Measurements from ENCODE around the gene RCBTB2. TPM values are rescaled to one million over a fixed set of nuclear protein-coding genes. Genes with fewer than 3 reads are reported as not detected.

Gene RCBTB2
- total RNA-seq, 2 experiments from 2014 or later = 18.3 to 21.5 TPM

DNA sequence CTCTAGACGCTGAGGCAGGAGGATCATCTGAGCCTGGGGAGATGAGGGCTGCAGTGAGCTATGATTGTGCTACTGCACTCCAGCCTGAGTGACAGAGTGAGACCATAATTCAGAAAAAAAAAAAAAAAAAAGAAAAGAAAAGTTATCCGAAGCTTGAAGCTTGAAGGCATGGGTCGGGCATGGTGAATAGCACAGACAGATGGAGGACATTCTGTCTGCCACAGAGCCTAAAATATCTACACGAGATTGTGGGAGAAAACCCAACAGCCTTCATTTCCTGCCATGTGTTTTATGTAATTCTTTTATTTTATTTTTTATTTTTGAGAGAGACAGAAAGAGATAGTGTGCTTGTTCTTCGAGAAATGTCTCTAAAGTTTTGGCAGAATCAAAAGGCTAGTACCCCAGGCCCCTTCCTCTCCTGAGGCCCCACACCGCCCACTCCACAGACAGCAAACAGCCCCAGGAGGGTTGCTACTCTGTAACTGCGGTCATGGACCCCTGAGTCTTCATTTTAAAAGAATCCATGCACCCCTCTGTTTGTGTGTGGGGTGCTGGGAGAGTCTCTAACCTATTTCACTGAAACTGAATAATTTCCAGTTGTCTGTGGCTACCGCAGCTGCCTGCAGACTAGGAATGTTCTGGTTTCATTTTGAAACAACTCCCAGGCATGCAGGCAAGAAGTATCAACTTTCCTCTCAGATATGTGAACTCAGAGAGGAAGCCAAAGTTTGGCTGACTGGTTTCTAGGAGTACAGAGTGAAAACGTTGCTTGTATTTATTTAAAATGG, 38.4 kb upstream of the RCBTB2 start:
- peak; percentile 59 for ATAC-seq (ENCODE audit: low read depth)
- POLR2A ChIA-PET = interaction anchor here (0.7 to 2.0 kb wide), 5 partner anchors 10 to 79 kb away, joined by 3 to 7 read pairs (median 4); no protein-coding TSS in a partner anchor
- H3K36me3 Mint-ChIP-seq = peaks cover 26% of the 10 kb centered on the region
- peaks cover 2% of the 10 kb centered on the region for H3K9me3 Mint-ChIP-seq
- peaks cover 44% of the 10 kb centered on the region for H3K4me1 Mint-ChIP-seq
- H3K4me3 Mint-ChIP-seq = peak overlapping the region; percentile 39
- peak overlapping the region; percentile 34 for H3K27ac Mint-ChIP-seq
- peaks cover 30% of the 10 kb centered on the region for H3K27me3 Mint-ChIP-seq
- no peak for DNase-seq

DNA sequence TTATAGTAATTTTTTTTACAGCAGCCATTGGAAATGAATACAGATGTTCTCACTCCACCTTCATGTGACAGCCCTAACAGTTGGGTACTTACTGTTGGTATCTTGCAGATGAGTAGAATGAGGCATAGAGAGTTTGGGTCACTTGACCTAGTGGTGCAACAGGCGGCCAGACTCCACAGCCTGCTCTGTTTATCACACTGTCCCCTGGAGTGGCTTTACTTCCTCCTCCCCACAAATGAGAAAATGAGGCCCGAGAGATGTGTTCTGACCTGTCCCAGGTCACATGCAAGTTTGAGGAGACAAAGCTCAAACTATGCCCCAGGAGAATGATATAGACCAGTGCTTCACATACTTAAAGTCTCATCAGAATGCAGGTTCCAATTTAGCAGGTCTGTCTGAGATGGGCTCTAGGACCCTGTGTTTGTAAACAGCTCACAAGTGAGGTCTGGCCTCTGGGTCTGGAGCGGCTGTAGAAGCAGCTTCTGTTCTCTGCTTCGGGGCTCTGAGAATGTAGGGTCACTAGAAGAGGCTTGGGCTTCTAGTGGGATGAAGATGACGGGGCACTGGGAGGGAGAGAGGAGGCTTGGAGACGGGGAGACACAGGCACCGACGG, 37.4 kb upstream of the RCBTB2 start:
- H3K36me3 Mint-ChIP-seq = peaks cover 23% of the 10 kb centered on the region
- POLR2A ChIA-PET = interaction anchor here (1.2 to 2.0 kb wide), 5 partner anchors 9 to 78 kb away, joined by 3 to 7 read pairs (median 4); no protein-coding TSS in a partner anchor
- H3K9me3 Mint-ChIP-seq = no peaks in the 10 kb centered on the region
- DNase-seq (no peak), ATAC-seq (ENCODE audit: low read depth) (no peak)
- peaks cover 30% of the 10 kb centered on the region for H3K27me3 Mint-ChIP-seq
- peaks cover 42% of the 10 kb centered on the region for H3K4me1 Mint-ChIP-seq
- no peak overlapping the region for H3K4me3 Mint-ChIP-seq
- peak overlapping the region; percentile 62 for H3K27ac Mint-ChIP-seq

DNA sequence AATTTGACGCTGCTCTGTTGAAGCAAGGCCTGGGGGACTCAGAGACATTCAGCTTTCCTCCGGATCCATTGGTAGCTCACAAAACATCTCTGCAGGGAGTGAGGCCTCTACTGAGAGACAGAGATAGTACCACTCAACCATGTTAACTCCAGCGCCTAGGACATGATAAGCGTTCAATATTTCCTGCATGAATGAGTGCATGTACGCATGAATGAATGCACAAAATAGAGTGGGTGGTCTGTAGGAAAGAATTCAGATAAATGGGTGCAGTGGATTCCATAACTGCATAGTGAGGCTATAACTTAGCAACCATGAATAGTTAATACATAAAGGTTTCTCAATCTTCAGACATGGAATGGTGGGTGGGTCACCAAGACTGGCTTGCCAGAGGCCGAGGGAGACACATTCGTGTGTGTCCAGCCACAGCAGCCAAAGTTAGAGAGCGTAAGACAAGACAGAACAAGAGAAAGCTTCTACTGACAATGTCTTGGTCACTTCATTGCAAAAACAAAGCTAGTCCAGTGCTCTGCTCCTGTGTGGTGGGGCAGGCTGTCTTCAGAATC, 36.3 kb upstream of the RCBTB2 start:
- Mint-ChIP-seq H3K4me1 (peaks cover 41% of the 10 kb centered on the region), H3K27ac (no peak overlapping the region), H3K9me3 (no peaks in the 10 kb centered on the region), H3K27me3 (peaks cover 39% of the 10 kb centered on the region), H3K4me3 (no peak overlapping the region), H3K36me3 (peaks cover 20% of the 10 kb centered on the region)
- DNase-seq (no peak), ATAC-seq (ENCODE audit: low read depth) (no peak)
- POLR2A ChIA-PET = interaction anchor here (1.2 to 2.0 kb wide), 2 partner anchors 35 to 37 kb away, joined by 7 read pairs; no protein-coding TSS in a partner anchor

DNA sequence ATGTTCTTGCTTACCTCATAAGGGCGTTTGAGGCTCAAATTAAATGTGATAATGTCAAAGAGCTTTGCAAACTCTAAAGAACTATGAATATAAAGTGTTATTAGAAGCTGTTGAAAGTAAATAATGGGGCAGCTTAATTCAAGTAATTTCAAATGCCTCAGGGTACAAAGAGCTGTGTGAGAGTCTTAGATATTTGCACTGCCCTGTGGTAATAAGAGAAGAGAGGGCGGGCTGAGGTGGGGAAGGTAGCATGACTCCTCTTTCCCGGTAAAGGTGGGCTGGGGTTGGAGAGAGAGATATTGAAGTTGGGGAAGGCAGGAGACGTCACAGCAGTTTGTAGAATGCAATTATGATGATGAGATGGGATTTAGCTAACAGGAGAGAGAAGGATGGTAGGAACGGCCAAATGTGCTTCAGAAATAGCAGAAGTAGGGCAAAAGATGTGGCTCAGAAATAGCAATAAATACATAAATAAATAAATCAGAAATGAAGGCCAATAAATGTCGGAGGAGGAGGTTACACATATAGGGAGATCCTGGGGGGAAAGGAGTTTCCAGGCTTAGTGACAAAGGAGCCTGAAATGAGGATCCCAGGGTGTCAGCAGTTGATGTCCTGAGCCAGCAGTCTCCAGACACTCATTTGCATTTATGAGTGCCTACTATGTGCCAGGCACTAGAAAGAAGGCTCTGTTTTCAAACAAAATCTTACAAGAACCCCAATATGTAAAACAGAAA, 35.7 kb upstream of the RCBTB2 start:
- Mint-ChIP-seq H3K36me3 (peaks cover 15% of the 10 kb centered on the region), H3K4me1 (peaks cover 37% of the 10 kb centered on the region), H3K27ac (no peak overlapping the region), H3K9me3 (no peaks in the 10 kb centered on the region), H3K27me3 (peaks cover 39% of the 10 kb centered on the region), H3K4me3 (no peak overlapping the region)
- DNase-seq = no peak
- POLR2A ChIA-PET = no interaction called here
- ATAC-seq (ENCODE audit: low read depth) = no peak

DNA sequence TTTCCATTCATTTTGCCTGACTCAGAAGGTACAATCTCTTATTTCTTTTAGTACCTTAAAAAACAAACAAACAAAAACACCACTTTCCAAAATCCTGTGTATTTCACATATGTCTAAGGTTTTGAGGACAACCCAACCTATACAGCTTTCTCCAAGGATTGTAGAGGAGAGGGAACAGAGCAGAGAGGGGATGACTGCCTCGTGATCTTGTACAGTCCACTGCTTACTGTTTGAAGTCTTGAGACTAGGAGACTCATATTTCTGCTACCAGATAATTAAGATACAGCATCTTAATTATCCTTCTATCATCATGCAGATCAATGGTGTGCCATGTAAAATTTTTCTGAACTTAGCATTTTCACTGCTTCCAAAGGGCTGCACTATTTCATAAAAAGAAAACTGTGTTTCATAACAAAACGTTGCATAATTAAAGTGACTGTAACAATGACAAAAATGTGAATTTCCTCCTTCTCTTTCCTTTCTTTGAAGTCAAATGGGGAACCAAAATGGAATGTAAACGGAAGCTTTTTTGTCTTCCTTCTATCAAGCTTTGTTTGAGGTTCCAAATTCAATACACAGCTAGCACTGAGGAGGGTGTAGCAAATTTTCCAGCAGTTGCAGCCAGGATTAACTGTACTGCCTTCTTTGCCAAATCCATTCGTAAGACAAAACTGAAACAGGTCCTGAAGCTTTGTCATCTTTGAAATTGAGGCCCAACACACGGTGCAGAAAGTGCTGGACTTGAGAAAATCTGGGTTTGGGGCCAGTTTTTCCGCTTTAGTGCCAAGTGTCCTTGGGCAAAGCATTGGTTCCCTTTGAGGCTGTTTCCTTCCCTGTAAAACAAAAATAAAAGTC, 34.9 kb upstream of the RCBTB2 start:
- peaks cover 40% of the 10 kb centered on the region for H3K4me1 Mint-ChIP-seq
- DNase-seq = no peak
- no peak overlapping the region for H3K4me3 Mint-ChIP-seq
- no peaks in the 10 kb centered on the region for H3K9me3 Mint-ChIP-seq
- H3K36me3 Mint-ChIP-seq = peaks cover 9% of the 10 kb centered on the region
- POLR2A ChIA-PET = interaction anchor here (1.2 kb wide), 1 partner anchor 35 kb away, joined by 3 read pairs; the partner anchor contains the start of gene RCBTB2
- H3K27me3 Mint-ChIP-seq = peaks cover 39% of the 10 kb centered on the region
- no peak overlapping the region for H3K27ac Mint-ChIP-seq
- no peak for ATAC-seq (ENCODE audit: low read depth)

DNA sequence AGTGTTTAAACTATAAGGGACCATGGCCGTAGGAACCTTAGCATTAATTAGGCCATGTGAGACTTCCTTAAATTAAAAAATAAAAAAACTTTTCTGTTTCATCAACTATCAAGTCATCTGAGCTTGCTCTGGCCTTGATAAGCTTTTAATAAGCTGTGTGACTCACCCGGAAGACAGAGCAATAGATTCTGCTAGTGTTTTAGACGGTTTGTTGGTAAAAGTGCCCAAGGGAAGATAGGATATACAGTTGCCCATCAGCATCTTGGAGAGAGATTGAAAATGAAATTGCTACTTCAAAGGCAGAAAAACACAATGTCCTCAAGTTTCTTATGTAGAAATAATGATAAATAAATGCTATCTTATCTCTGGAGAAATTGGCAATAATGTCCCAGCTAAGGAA, 31.2 kb upstream of the RCBTB2 start:
- POLR2A ChIA-PET = interaction anchor here (1.4 to 4.8 kb wide), 5 partner anchors 9 to 58 kb away, joined by 3 to 40 read pairs (median 4); partner anchors contain the start of gene RCBTB2
- DNase-seq (no peak), ATAC-seq (ENCODE audit: low read depth) (no peak)
- H3K4me3 Mint-ChIP-seq = no peak overlapping the region
- H3K27me3 Mint-ChIP-seq = peaks cover 51% of the 10 kb centered on the region
- H3K9me3 Mint-ChIP-seq = peaks cover 11% of the 10 kb centered on the region
- peaks cover 24% of the 10 kb centered on the region for H3K36me3 Mint-ChIP-seq
- no peak overlapping the region for H3K27ac Mint-ChIP-seq
- H3K4me1 Mint-ChIP-seq = peaks cover 53% of the 10 kb centered on the region

DNA sequence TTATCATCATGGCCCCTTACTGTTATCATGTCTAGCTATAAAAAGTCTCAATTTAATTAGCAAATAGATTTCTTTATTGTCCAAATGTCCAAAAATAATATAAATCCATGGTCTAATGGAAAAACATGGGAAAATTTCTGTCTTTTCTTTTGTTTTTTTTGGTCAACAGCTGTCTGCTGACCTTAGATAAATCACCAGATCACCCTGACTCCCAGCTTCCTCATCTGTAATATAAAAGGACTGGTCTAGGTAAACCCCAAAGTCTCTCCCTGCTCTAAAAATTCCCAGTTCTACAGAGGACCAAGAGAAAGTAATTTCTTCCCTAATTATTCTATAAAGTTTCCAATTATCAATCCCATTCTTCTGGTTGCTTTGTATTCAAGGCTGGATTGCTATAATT, 30.7 kb upstream of the RCBTB2 start:
- no peak for ATAC-seq (ENCODE audit: low read depth)
- H3K4me3 Mint-ChIP-seq = no peak overlapping the region
- H3K36me3 Mint-ChIP-seq = peaks cover 28% of the 10 kb centered on the region
- peaks cover 55% of the 10 kb centered on the region for H3K4me1 Mint-ChIP-seq
- peaks cover 13% of the 10 kb centered on the region for H3K9me3 Mint-ChIP-seq
- POLR2A ChIA-PET = interaction anchor here (0.7 to 4.8 kb wide), 6 partner anchors 10 to 260 kb away, joined by 3 to 40 read pairs (median 4); partner anchors contain the start of genes RB1 and RCBTB2
- peaks cover 52% of the 10 kb centered on the region for H3K27me3 Mint-ChIP-seq
- no peak overlapping the region for H3K27ac Mint-ChIP-seq
- no peak for DNase-seq

DNA sequence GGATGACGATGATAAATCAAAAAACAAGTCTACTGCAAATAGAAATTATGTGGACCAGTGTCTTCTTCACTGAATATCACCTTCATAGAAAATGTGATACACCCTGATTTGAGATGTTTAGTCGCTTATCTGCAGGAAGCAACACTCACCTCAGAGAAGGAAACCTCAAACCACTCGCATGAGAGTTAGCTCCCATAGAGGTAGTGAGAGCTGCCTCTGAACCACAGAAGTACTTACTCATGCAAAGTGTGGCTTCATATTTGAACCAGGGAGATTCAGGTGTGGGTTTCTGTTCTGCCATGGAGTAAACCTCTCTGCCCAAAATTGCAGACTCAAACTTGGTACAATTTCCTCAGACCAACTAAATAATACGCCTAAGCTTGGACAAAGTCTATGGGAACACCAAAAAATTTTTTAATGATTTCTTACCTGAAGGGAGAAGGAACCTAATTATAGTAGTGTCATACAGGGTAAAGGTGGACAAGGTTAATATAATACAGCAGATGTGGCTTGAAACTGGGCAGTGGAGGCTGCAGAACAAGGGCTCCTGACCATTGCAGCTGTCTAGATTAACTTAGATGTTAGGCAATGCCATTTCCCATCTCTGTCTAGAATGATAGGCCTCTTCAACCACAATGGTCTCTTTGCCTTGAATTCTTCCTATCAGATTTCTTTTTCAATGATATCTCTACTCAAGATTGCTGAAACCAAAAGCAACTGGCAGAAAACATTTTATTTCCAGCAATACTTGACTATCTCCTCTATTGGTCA, 29.6 kb upstream of the RCBTB2 start:
- DNase-seq (no peak), ATAC-seq (ENCODE audit: low read depth) (peak; percentile 87)
- Mint-ChIP-seq H3K9me3 (peaks cover 18% of the 10 kb centered on the region), H3K27me3 (peaks cover 49% of the 10 kb centered on the region), H3K36me3 (peaks cover 34% of the 10 kb centered on the region), H3K4me1 (peaks cover 53% of the 10 kb centered on the region), H3K4me3 (peak overlapping the region; percentile 79), H3K27ac (peak overlapping the region; percentile 74)
- POLR2A ChIA-PET = interaction anchor here (0.6 to 4.8 kb wide), 14 partner anchors 9 to 259 kb away, joined by 3 to 40 read pairs (median 5); partner anchors contain the start of genes LPAR6, RB1 and RCBTB2

DNA sequence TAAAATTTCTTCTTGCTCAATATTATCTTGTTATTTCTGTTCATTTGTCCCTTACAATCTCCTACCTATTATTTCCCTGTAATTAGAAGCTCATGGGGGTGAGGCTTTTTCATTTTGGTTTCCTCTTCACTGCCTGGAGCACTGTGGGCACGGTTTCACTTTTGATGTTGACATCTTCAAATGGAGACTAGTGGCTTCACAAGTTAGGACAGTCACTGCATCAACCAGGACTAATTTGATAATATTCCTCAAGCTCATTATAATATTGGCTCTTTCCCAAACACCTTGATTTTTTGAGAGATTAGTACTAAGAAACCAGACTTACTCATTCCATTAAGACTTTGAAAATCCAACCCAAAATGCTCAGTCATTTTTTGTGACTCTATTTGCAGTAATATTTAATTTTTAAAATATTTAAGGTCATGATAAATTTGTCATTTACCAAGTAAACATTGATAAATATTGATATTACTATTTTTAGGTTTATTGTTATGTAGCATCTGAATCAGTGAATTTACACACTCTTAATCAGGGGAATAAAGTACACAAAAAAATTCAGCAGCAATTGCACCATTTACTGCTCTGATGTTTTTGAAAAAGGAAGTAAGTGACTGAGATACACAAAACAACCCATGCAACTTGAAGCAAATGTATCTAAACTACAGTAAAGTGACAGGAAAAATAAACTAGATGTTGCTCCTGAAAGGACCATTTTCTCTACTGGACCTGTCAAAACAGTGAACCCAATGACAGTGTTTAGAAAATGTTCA, 28.8 kb upstream of the RCBTB2 start:
- Mint-ChIP-seq H3K27ac (peak overlapping the region; percentile 75), H3K36me3 (peaks cover 37% of the 10 kb centered on the region), H3K9me3 (peaks cover 18% of the 10 kb centered on the region), H3K27me3 (peaks cover 40% of the 10 kb centered on the region), H3K4me3 (peak overlapping the region; percentile 79), H3K4me1 (peaks cover 52% of the 10 kb centered on the region)
- DNase-seq (no peak), ATAC-seq (ENCODE audit: low read depth) (peak; percentile 53)
- POLR2A ChIA-PET = interaction anchor here (0.6 to 4.8 kb wide), 14 partner anchors 9 to 467 kb away, joined by 3 to 40 read pairs (median 5); partner anchors contain the start of genes LPAR6, MED4 and RCBTB2

DNA sequence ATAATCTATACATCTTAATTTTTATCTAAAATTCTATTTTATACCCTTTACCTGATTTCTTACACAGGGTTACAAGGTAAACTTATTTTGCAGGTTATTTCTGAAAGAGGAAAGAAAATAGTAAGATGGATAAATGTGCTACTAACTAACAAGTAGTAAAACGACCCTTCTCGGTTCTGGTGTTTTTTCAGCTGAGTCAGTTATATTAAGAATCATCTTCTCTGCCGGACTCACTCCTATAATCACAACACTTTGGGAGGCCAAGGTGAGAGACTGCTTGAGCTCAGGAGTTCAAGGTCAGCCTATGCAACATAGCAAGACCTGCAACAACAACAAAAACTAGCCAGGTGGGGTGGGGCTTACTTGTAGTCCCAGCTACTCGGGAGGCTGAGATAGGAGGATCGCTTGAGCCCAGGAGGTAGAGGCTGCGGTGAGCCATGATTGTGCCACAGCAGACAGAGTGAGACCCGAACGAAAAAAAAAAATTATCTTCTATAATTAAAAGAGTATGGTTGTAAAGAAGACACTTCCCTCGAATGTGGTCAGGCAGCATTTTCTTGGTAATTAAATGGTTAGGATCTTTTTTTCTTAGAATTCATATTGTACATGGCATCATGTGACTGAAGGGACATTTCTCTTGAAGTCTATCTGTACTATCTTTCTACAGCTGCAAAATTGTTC, 27.9 kb upstream of the RCBTB2 start:
- ATAC-seq (ENCODE audit: low read depth) (peak; percentile 9), DNase-seq (peak; percentile 49)
- peak overlapping the region; percentile 71 for H3K4me3 Mint-ChIP-seq
- peaks cover 35% of the 10 kb centered on the region for H3K27me3 Mint-ChIP-seq
- H3K27ac Mint-ChIP-seq = peak overlapping the region; percentile 75
- H3K9me3 Mint-ChIP-seq = peaks cover 22% of the 10 kb centered on the region
- peaks cover 43% of the 10 kb centered on the region for H3K36me3 Mint-ChIP-seq
- POLR2A ChIA-PET = interaction anchor here (1.0 to 4.8 kb wide), 9 partner anchors 9 to 466 kb away, joined by 3 to 40 read pairs (median 7); partner anchors contain the start of genes MED4 and RCBTB2
- H3K4me1 Mint-ChIP-seq = peaks cover 52% of the 10 kb centered on the region
